GM21576 (cell line): ENCODE results near the gene PDXK.
"Not testable (repeated sequence)": the region's sequence is repeated elsewhere in the genome, so short reads cannot be mapped to it uniquely, and the experiment has no call there.

Experiments
- ATAC-seq: cut with Tn5 transposase; IDR thresholded peaks from one replicate; pipeline ENCODE4 v1.9.1; 2021; ENCODE audit warnings: mild to moderate bottlenecking, moderate library complexity; ENCODE audit not compliant: unreplicated experiment

The PDXK gene

DNA sequence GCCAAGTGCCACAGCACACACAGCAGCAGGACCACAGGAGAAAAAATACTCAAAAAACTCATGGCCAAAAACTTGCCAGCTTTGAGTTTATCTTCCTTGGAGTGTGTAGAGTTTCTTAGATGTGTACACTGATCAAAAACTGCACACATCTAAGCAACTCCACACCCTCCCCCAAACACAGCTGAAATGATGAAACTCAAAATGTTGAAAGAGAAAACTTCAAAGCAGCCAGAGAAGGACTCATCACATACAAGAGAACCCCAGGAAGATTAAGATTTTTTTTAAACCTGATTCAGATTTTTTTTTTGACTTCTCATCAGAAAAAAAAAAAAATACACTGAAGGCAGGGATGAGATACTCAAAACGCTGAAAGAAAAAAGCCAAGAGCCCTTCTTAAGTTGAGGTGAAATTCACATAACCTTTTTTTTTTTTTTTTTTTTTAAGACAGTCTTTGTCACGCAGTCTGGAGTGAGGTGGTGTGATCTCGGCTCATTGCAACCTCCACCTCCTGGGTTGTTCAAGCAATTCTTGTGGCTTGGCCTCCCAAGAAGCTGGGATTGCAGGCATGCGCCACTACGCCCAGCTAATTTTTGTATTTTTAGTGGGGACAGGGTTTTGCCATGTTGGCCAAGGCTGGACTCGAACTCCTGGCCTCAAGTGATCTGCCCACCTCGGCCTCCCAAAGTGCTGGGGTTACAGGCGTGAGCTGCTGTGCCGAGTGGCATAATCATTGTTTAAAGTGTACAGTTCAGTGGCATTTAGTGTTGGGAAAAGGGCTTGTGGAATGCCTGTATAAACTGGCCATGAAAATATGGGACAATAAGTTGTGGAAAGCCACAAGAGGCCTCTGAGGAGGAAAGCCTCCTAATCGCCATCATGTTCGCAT lies 20.9 kb upstream of the PDXK start:
- no peak for ATAC-seq

GRCh38 chr21:43699492-43699777 lies 19.5 kb upstream of the PDXK start:
- ATAC-seq: not testable (repeated sequence)

GRCh38 chr21:43699933-43700599 lies 18.9 kb upstream of the PDXK start:
- no peak for ATAC-seq

- ATAC-seq: no peak
Measured at GRCh38 chr21:43701936-43702784, 16.8 kb upstream of the PDXK start.

- no peak for ATAC-seq
Measured at GRCh38 chr21:43702785-43703034, 16.2 kb upstream of the PDXK start.

GRCh38 chr21:43703035-43703880 lies 15.7 kb upstream of the PDXK start:
- no peak for ATAC-seq

DNA sequence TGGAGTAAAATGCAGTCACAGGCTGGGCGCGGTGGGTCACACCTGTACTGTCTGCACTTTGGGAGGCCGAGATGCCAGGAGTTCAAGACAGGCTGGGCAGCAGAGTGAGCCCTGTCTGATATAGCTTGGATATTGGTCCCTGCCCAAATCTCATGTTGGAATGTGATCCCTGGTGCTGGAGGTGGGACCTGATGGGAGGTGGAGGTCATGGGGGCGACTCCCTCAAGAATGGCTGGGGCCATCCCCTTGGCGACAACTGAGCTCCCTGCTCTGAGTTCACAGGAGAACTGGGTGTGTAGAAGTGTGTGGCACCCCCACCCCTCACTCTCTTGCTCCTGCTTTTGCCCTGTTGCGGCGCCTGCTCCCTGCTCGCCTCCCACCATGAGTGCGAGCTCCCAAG lies 11.5 kb upstream of the PDXK start:
- ATAC-seq: no peak

DNA sequence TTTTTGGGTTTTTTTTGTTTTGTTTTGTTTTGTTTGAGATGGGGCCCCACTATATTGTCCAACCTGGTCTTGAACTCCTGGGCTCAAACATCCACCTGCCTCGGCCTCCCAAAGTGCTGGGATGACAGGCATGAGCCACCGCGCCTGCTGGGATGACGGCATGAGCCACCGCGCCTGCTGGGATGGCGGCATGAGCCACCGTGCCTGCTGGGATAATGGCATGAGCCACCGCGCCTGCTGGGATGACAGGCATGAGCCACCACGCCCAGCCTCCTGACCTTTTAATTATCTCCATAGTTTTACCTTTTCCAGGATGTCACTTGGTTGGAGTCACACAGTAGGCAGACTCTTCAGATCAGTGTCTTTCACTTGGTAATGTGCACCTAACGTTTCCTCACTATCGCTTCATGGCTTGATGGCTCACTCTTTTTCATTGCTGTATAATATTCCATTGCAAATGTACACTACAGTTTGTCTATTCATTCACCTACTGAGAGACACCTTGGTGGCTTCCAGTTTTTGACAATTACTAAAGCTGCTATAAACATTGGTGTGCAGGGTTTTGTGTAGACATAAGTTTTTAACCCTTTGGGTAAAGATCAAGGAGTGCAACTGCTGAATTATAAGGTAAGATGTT lies 10.1 kb upstream of the PDXK start:
- ATAC-seq: no peak

GRCh38 chr21:43712268-43712942 lies 6.5 kb upstream of the PDXK start:
- no peak for ATAC-seq

GRCh38 chr21:43713123-43713522 lies 5.8 kb upstream of the PDXK start:
- ATAC-seq: not testable (repeated sequence)

- ATAC-seq: peak; percentile 37
Measured at GRCh38 chr21:43716376-43717165, 2.4 kb upstream of the PDXK start.

DNA sequence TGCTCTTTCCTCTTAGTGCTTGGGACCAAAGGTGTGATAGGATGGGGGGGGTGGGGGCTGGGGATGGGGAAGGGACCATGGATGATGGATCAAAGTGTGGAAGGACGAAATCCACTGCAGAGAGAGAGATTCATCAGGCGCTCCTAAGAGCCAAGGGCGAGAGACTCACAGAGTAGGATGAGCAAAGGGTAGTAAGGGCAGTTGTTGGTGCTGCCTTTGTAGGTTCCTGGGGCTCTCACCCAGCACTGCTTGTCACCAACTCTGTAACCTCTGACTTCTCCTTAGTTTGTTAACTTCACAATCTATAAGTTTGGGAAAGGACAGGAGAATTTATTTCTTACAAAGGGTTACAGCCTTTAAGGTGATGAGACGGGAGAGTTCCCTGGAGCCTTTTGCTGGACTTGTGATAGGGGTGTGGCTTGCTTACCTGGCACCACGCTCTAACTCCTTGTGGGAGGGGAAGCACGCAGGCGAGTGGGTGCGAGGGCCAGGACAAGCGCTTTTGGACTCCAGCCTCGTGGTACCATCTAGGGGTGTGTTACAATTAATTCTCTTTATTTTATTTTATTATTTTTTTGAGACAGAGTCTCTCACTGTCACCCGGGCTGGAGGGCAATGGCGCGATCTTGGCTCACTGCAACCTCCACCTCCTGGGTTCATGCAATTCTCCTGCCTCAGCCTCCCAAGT lies 1.6 kb upstream of the PDXK start:
- no peak for ATAC-seq

- no peak for ATAC-seq
Measured at GRCh38 chr21:43717967-43718871, 710 bp upstream of the PDXK start.

- no peak for ATAC-seq
Measured at GRCh38 chr21:43719748-43720538, 1.0 kb downstream of the PDXK start.

- ATAC-seq: no peak
Measured at GRCh38 chr21:43720539-43721166, 1.7 kb downstream of the PDXK start.

GRCh38 chr21:43721206-43721605 lies 2.3 kb downstream of the PDXK start:
- no peak for ATAC-seq
